ENCODE measurements around the gene ZC3H4.

- TF ChIP-seq CTCF (IDR thresholded peaks at IDR 0.05; ENCODE audit: low read depth, low read length) (no peak), POLR2A (IDR thresholded peaks at IDR 0.05; ENCODE audit: extremely low read depth, insufficient read length) (peak; percentile 46), MAX (IDR thresholded peaks at IDR 0.05; ENCODE audit: low read depth, low read length) (no peak), MYC (IDR thresholded peaks at IDR 0.05; ENCODE audit: low read depth, low read length) (no peak)
Observed at GRCh38 chr19:47019431-47020041, 94.0 kb downstream of the ZC3H4 start, which contains the start of gene NPAS1.

All from NB4 (cell line).